ENCODE data around the gene FOXD1. TPM values are rescaled to one million over a fixed set of nuclear protein-coding genes. Genes with fewer than 3 reads are reported as not detected.
A peak's percentile ranks its signal among the peaks of the same experiment; 100 is the strongest.

FOXD1 gene
- total RNA-seq, 4 donors from 2014 or later: 0.26 to 0.52 (median 0.51) TPM; not detected in 1

GRCh38 chr5:73445665-73446630 lies 2.6 kb downstream of the FOXD1 start:
- H3K9me3 ChIP-seq: no peaks in the 10 kb centered on the region
- TF ChIP-seq CTCF (IDR thresholded peaks at IDR 0.05) (no peak), POLR2AphosphoS5 (IDR thresholded peaks at IDR 0.05) (no peak), POLR2A (IDR thresholded peaks at IDR 0.05) (no peak), EP300 (IDR thresholded peaks at IDR 0.05) (no peak)
- no peaks in the 10 kb centered on the region for H3K36me3 ChIP-seq
- peaks cover 97% of the 10 kb centered on the region for H3K27me3 ChIP-seq
- peak overlapping the region; percentile 56 for H3K4me3 ChIP-seq
- 31% methylated on average over 7 of the region's 7 CpGs for WGBS
- no peak for DNase-seq (ENCODE audit: low spot score in 2 of 2)
- H3K4me1 ChIP-seq: peaks cover 21% of the 10 kb centered on the region
- no peak overlapping the region for H3K27ac ChIP-seq

DNA sequence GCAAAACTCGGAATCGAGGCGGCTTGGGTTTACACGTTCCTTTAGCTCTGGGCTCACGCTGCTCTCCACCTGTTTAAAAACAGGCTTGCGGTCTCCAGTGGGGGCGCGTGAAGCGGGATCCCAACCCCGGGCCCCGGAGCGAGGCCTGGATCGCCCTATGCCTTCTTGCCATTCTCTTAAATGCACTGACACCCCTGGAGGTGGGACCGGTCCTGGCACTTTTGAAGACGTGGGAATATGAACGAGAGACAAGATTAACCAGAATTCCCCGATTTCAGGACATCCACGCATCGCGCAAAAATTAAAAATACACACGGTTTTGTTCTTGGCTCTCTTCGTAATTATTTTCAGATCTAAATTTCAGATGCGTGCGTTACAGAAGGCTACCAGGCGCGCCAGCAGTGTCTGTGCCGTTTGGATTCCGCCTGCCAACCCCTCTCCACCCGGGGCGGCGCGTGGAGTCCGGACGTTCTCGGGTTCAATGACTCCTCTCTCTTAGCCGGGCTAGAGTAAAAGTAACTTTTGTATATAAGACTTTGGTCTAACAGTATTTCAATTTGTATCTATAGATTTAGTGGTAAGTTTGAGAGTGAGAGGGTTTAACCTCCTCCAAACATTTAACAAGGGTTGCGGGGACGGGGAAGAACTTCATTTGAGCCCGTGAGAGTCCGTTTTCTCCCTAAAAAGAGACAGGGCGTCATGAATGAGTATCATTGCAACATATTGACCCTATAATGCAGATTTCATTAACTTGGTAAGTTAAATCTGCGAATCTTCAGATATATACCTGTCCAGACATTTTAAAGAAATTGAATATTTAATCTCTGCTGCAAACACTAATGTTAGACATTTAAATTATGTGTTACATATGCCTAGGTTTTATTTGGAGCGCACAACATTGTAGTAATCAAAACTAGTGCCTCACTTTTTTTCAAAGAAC lies 3.8 kb downstream of the FOXD1 start:
- TF ChIP-seq POLR2AphosphoS5 (IDR thresholded peaks at IDR 0.05) (no peak), POLR2A (IDR thresholded peaks at IDR 0.05) (no peak), EP300 (IDR thresholded peaks at IDR 0.05) (no peak)
- DNase-seq (ENCODE audit: low spot score in 2 of 2): no peak
- H3K27ac ChIP-seq: no peak overlapping the region
- H3K4me1 ChIP-seq: peaks cover 18% of the 10 kb centered on the region
- peaks cover 97% of the 10 kb centered on the region for H3K27me3 ChIP-seq
- H3K36me3 ChIP-seq: no peaks in the 10 kb centered on the region
- 27% methylated on average over 39 of the region's 43 CpGs for WGBS
- no peak overlapping the region for H3K4me3 ChIP-seq
- H3K9me3 ChIP-seq: no peaks in the 10 kb centered on the region

DNA sequence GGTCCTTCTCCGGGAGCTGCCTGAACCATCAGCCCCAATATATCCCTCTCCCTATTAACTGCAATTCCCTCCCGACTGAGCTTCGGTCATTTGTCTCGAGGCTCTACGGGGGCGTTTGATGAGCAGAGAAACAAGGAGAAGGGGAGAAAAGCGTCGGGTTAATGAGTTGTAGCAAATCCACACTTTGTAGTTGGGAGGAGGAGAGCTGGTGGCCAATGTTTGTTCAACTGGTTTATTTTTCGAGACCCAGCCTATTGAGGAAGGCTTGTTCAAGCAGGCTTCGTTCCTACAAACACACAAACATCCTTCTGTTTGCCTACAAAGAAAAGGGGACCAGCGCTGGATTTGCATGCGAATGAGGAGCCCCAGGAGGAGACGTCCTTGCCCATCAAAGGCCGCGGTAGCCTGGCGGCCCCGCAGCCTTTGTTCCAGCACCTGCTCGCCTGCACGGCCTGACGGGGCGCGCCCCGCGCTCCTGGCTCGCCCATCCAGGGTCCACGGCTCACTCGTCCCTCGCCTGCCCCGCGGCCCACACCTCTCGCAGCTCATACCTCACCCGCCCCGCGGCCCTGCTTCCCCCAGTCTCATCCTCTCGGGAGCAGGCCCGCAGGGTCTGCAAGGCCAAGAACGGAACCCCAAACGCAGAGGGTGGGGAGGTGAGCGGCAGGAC lies 4.6 kb downstream of the FOXD1 start:
- DNase-seq (ENCODE audit: low spot score in 2 of 2): no peak
- peaks cover 97% of the 10 kb centered on the region for H3K27me3 ChIP-seq
- WGBS: 19% methylated on average over 38 of the region's 39 CpGs
- H3K27ac ChIP-seq: no peak overlapping the region
- H3K36me3 ChIP-seq: no peaks in the 10 kb centered on the region
- H3K4me3 ChIP-seq: no peak overlapping the region
- TF ChIP-seq POLR2AphosphoS5 (IDR thresholded peaks at IDR 0.05): no peak
- no peak for TF ChIP-seq POLR2A (IDR thresholded peaks at IDR 0.05)
- no peak for TF ChIP-seq CTCF (IDR thresholded peaks at IDR 0.05)
- TF ChIP-seq EP300 (IDR thresholded peaks at IDR 0.05): no peak
- H3K4me1 ChIP-seq: peaks cover 15% of the 10 kb centered on the region
- no peaks in the 10 kb centered on the region for H3K9me3 ChIP-seq

- 28% methylated on average over 4 of the region's 4 CpGs for WGBS
- H3K9me3 ChIP-seq: no peaks in the 10 kb centered on the region
- no peak overlapping the region for H3K4me3 ChIP-seq
- H3K4me1 ChIP-seq: peaks cover 9% of the 10 kb centered on the region
- TF ChIP-seq POLR2AphosphoS5 (IDR thresholded peaks at IDR 0.05) (no peak), EP300 (IDR thresholded peaks at IDR 0.05) (no peak), POLR2A (IDR thresholded peaks at IDR 0.05) (no peak), CTCF (IDR thresholded peaks at IDR 0.05) (no peak)
- H3K27me3 ChIP-seq: peaks cover 97% of the 10 kb centered on the region
- no peaks in the 10 kb centered on the region for H3K36me3 ChIP-seq
- no peak overlapping the region for H3K27ac ChIP-seq
- no peak for DNase-seq (ENCODE audit: low spot score in 2 of 2)
These were observed 5.5 kb downstream of the FOXD1 start for GRCh38 chr5:73442996-73443627.
